ENCODE measurements around the gene MCF2.

- no peak for TF ChIP-seq CTCF (IDR thresholded peaks at IDR 0.05)
- no peak for TF ChIP-seq POLR2A (IDR thresholded peaks at IDR 0.05)
Observed at GRCh38 chrX:139639253-139639652, 68.7 kb downstream of the MCF2 start.

All from testis (tissue), 2 donors.